GM12878 (cell line): ENCODE results near the gene PRM3. TPM values are rescaled to one million over a fixed set of nuclear protein-coding genes. Genes with fewer than 3 reads are reported as not detected.
A peak's percentile ranks its signal among the peaks of the same experiment; 100 is the strongest.

Experiments used
- ATAC-seq: fragments of 200-7000 bp; cut with Tn5 transposase; 3 replicates; pipeline ENCODE4 v1.9.1; 2020; ENCODE audit warnings: mild to moderate bottlenecking, moderate library complexity
- BruUV-seq: library from RNA; stranded (reverse); fragments of 400-500 nt; replicated peaks from 2 replicates; lab custom pipeline; 2021; lab: Mats Ljungman, UMichigan
- CTCF ChIA-PET: fragments of 300-600 bp; sonication (Branson Sonifier 250); formaldehyde crosslinking; extraction: SDS; loops from one replicate; lab custom pipeline; 2021; ENCODE audit warnings: inconsistent platforms; lab: Yijun Ruan, JAX
- POLR2A ChIA-PET: fragments of 350-600 bp; formaldehyde crosslinking; extraction: SDS; loops from one replicate; lab custom pipeline; 2021; ENCODE audit warnings: inconsistent platforms; lab: Charles Lee
- RAD21 ChIA-PET: fragments of 300-600 bp; sonication (Branson Sonifier 250); formaldehyde crosslinking; loops from one replicate; lab custom pipeline; 2023; ENCODE audit warnings: antibody characterized with exemption; ENCODE audit not compliant: unreplicated experiment; lab: Charles Lee
- SMC1A ChIA-PET: fragments of 300-600 bp; sonication (Branson Sonifier 250); formaldehyde crosslinking; loops from one replicate; lab custom pipeline; 2023; ENCODE audit not compliant: unreplicated experiment, uncharacterized antibody; lab: Charles Lee
- DNase-seq: peaks from one replicate; pipeline ENCODE4 v3.0.0-alpha.2; 2011; ENCODE audit warnings: low read depth, low spot score
- FAIRE-seq: peaks from 3 replicates; lab custom pipeline; 2011; peaks lifted over from hg19 to GRCh38; lab: Jason Lieb, UNC
- H2AFZ ChIP-seq: 2 replicates; pipeline ENCODE4 v1.6.0; 2011; ENCODE audit warnings: low read depth, low read length, control low read depth; ENCODE audit not compliant: control insufficient read depth
- H3K27ac ChIP-seq: 2 replicates; pipeline ENCODE4 v1.5.1; 2011; ENCODE audit warnings: control low read depth; ENCODE audit not compliant: control insufficient read depth, insufficient read depth
- H3K27me3 ChIP-seq, 2 experiments: replicated peaks in 1 of 2; 2 replicates each; pipeline versions ENCODE4 v1.6.0 to v1.6.1; 2011; ENCODE audit warnings: low read length in 1 of 2; ENCODE audit not compliant: control insufficient read depth in 2 of 2, insufficient read depth in 2 of 2
- H3K36me3 ChIP-seq, 2 experiments: 2 replicates each; pipeline ENCODE4 v1.5.1; 2011; ENCODE audit warnings: low read length in 1 of 2; ENCODE audit not compliant: control insufficient read depth in 2 of 2, insufficient read depth in 2 of 2
- H3K4me1 ChIP-seq: 2 replicates; pipeline ENCODE4 v1.6.1; 2011; ENCODE audit warnings: mild to moderate bottlenecking, low read length, moderate library complexity, mixed read lengths; ENCODE audit not compliant: control insufficient read depth, insufficient read depth
- H3K4me2 ChIP-seq: 2 replicates; pipeline ENCODE4 v1.6.0; 2011; ENCODE audit warnings: control low read depth; ENCODE audit not compliant: control insufficient read depth, insufficient read depth
- H3K4me3 ChIP-seq: fragments of 200-600 bp; sonication (generic); 2 replicates; pipeline ENCODE4 v1.5.1; 2016
- H3K79me2 ChIP-seq: 2 replicates; pipeline ENCODE4 v1.6.0; 2011; ENCODE audit warnings: low read length; ENCODE audit not compliant: control insufficient read depth, insufficient read depth
- H3K9ac ChIP-seq: 2 replicates; pipeline ENCODE4 v1.8.0; 2011; ENCODE audit warnings: low read length, control low read depth, mixed read lengths; ENCODE audit not compliant: control insufficient read depth, insufficient read depth
- H3K9me3 ChIP-seq: replicated peaks from 3 replicates; pipeline ENCODE4 v1.5.1; 2011; ENCODE audit warnings: mild to moderate bottlenecking, low read length; ENCODE audit not compliant: control insufficient read depth, insufficient read depth
- H4K20me1 ChIP-seq: 2 replicates; pipeline ENCODE4 v1.6.0; 2011; ENCODE audit not compliant: control insufficient read depth, insufficient read depth
- ATF3 ChIP-seq: IDR thresholded peaks from 2 replicates; pipeline ENCODE4 v1.6.1; 2011; ENCODE audit warnings: low read depth, mild to moderate bottlenecking, low read length, moderate library complexity, borderline replicate concordance; ENCODE audit errors: extremely low read depth
- ATF7 ChIP-seq: fragments of 450-650 bp; IDR thresholded peaks from 2 replicates; pipeline ENCODE4 v1.6.1; 2016; ENCODE audit warnings: low read depth, mild to moderate bottlenecking
- BACH1 ChIP-seq: fragments of 450-650 bp; IDR thresholded peaks from 2 replicates; pipeline ENCODE4 v1.6.1; 2017; ENCODE audit warnings: mild to moderate bottlenecking, borderline replicate concordance
- BMI1 ChIP-seq: fragments of 450-650 bp; IDR thresholded peaks from 2 replicates; pipeline ENCODE4 v1.6.1; 2016; ENCODE audit warnings: mild to moderate bottlenecking, moderate library complexity, borderline replicate concordance
- CBX3 ChIP-seq: fragments of 200-600 bp; sonication (generic); IDR thresholded peaks from 2 replicates; pipeline ENCODE4 v1.6.1; 2016; ENCODE audit warnings: low read depth, borderline replicate concordance
- CEBPB ChIP-seq, 2 experiments: fragments of 150-350 bp in 1 of 2; IDR thresholded peaks; 2 replicates each; pipeline ENCODE4 v1.6.1; 2012 to 2014; ENCODE audit warnings: low read depth in 2 of 2, low read length in 2 of 2, borderline replicate concordance in 1 of 2, inconsistent platforms in 1 of 2
- CHD4 ChIP-seq: fragments of 200-600 bp; sonication (generic); IDR thresholded peaks from 2 replicates; pipeline ENCODE4 v1.6.1; 2016; ENCODE audit warnings: mild to moderate bottlenecking
- EED ChIP-seq: sonication (generic); IDR thresholded peaks from 2 replicates; pipeline ENCODE4 v1.6.1; 2016; ENCODE audit warnings: antibody characterized with exemption, low read depth
- ESRRA ChIP-seq: IDR thresholded peaks from 2 replicates; pipeline ENCODE4 v1.6.1; 2012; ENCODE audit warnings: mild to moderate bottlenecking, low read length, improper control_type of control experiment
- IRF3 ChIP-seq: fragments of 450-650 bp; IDR thresholded peaks from 2 replicates; pipeline ENCODE4 v1.6.1; 2014; ENCODE audit warnings: mild to moderate bottlenecking
- JUND ChIP-seq: IDR thresholded peaks from 2 replicates; pipeline ENCODE4 v1.6.1; 2012; ENCODE audit warnings: low read depth, mild to moderate bottlenecking, low read length, improper control_type of control experiment, moderate library complexity
- MYC ChIP-seq: IDR thresholded peaks from 2 replicates; pipeline ENCODE4 v1.6.1; 2011; ENCODE audit warnings: mild to moderate bottlenecking, low read length, moderate library complexity, inconsistent platforms; ENCODE audit not compliant: insufficient read depth, insufficient replicate concordance, insufficient read length, severe bottlenecking
- NFYA ChIP-seq: IDR thresholded peaks from 2 replicates; pipeline ENCODE4 v1.6.1; 2011; ENCODE audit warnings: low read depth, mild to moderate bottlenecking, low read length, improper control_type of control experiment, borderline replicate concordance
- RAD51 ChIP-seq: fragments of 450-650 bp; IDR thresholded peaks from 2 replicates; pipeline ENCODE4 v1.6.1; 2016; ENCODE audit warnings: moderate library complexity, mild to moderate bottlenecking, inconsistent platforms
- SUZ12 ChIP-seq: fragments of 200-600 bp; sonication (generic); IDR thresholded peaks from one replicate; pipeline ENCODE4 v1.6.1; 2018; ENCODE audit warnings: antibody characterized with exemption, mild to moderate bottlenecking; ENCODE audit not compliant: unreplicated experiment
- WGBS: methylation state at CpG from one replicate; pipeline ENCODE4 v1.1.6; 2016; ENCODE audit warnings: low lambda C conversion rate; ENCODE audit not compliant: insufficient replicate concordance, insufficient coverage; ENCODE audit errors: missing lambda C conversion rate; 5-methylcytosine and 5-hydroxymethylcytosine counted together
- in situ Hi-C: fragments of 300-500 bp; cut with MboI; formaldehyde crosslinking; loops from 9 replicates; pipeline ENCODE4 v1.14.3; 2018; ENCODE audit warnings: mixed read lengths
- intact Hi-C: fragments of 100-400 bp; cut with micrococcal nuclease; formaldehyde crosslinking; loops from one replicate; pipeline ENCODE4 v1.14.2; 2022; ENCODE audit not compliant: unreplicated experiment
- polyA plus RNA-seq, 11 experiments: library from polyadenylated mRNA; depleted of rRNA in 4 of 11; unstranded in 6 of 11; stranded (reverse) in 5 of 11; fragments of >200 nt; fragmentation: Nextera tagmentation in 4 of 11; fragmentation: Illumina TruSeq in 1 of 11; extraction: Ambion mirVana in 4 of 11; extraction: Trizol in 1 of 11; gene quantifications; 1 replicate in 1 of 11; 2 replicates in 10 of 11; pipeline versions ENCODE4 v1.2.1 to v1.2.3, GENCODE V29; 2011 to 2016; ENCODE audit warnings: inconsistent platforms in 2 of 11, missing spikeins in 2 of 11, low read depth in 1 of 11
- total RNA-seq, 4 experiments: library from RNA; depleted of rRNA in 3 of 4; stranded (reverse); fragments of >200 nt in 3 of 4; fragmentation: Illumina TruSeq in 1 of 4; extraction: Trizol in 1 of 4; gene quantifications; 2 replicates each; pipeline versions ENCODE4 v1.2.1 to v1.2.3, GENCODE V29; 2013 to 2021
- TF ChIP-seq, protein P1 (sequence below): IDR thresholded peaks from 2 replicates; pipeline ENCODE4 v1.6.1; 2012; ENCODE audit warnings: low read length, inconsistent platforms

Gene PRM3
- total and polyA plus RNA-seq, 10 of the 15 experiments (the other 5 are each of a cell fraction or from before 2014, with no cell fraction given): not detected

DNA sequence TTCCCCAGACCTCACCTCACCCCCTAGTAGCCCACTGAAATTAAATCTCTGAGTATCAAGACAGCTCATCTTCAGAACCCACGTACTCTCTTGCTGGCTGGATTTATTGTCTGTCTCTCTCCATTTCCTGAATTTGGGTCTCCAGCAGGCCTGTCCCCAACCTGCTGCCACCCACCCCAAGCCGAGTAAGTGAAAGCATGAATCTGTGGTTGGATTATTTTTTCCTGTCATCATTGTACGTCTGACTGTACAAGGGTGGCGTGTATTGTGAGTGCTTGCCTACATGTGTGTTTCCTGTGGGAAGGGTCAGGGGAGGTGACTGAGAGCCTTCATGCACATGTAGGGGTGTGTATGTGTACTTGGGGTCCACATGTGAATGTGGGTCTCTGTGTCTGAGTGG, 9.7 kb downstream of the PRM3 start (continued):
- TF ChIP-seq BACH1 (no peak), CHD4 (no peak), EED (peak; percentile 23; the same call in 1 of the 2 replicates), ATF3 (no peak), ATF7 (peak; percentile 22; the same call in 1 of the 2 replicates), CBX3 (no peak)
- TF ChIP-seq, all 136 proteins: peak for 13

DNA sequence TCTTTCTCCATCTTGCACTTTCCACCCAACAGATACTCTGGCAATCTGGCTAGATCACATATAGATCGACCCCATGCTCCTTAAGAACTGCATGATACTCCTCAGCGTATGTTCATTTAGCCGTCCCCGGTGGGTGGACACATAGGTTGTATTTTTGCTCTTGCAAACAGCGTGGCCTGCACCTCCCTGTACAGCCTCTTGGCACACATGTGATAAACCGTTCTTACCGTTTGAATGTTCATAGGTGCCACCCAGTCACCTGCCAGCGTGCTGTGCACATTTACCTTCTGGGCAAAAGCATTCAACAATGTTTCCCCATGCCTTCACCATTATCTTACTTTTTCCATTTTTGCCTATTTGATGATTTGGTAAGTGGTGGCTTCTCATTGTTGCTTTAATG, 10.5 kb downstream of the PRM3 start:
- ATAC-seq (no peak), DNase-seq (no peak), FAIRE-seq (no peak)
- no peak overlapping the region for H3K27ac ChIP-seq
- H3K9ac ChIP-seq: no peak overlapping the region
- H4K20me1 ChIP-seq: no peaks in the 10 kb centered on the region
- no peaks in the 10 kb centered on the region for H3K79me2 ChIP-seq
- no peaks in the 10 kb centered on the region for H3K27me3 ChIP-seq
- H3K4me1 ChIP-seq: peaks cover 33% of the 10 kb centered on the region
- ChIA-PET POLR2A (interaction anchor here (0.9 to 1.3 kb wide), 3 partner anchors 34 to 49 kb away, joined by 3 to 6 read pairs (median 4); no protein-coding TSS in a partner anchor), CTCF (interaction anchor here (1.5 to 11.0 kb wide), 3 partner anchors 35 to 292 kb away, joined by 3 to 170 read pairs (median 5); no protein-coding TSS in a partner anchor), SMC1A (interaction anchor here (1.0 to 2.6 kb wide), 6 partner anchors 20 to 84 kb away, joined by 3 to 27 read pairs (median 4); no protein-coding TSS in a partner anchor), RAD21 (interaction anchor here (0.7 to 11.8 kb wide), 5 partner anchors 7 to 93 kb away, joined by 3 to 243 read pairs (median 4); partner anchors contain the start of gene SOCS1)
- H3K9me3 ChIP-seq: no peaks in the 10 kb centered on the region; the same call in 2 of the 3 replicates
- in situ Hi-C loops: no loop called here
- no TSS peak for BruUV-seq
- TF ChIP-seq CEBPB (IDR thresholded peaks at IDR 0.05; ENCODE audit: borderline replicate concordance in 1 of 2, low read depth in 2 of 2, low read length in 2 of 2) (no peak), RAD51 (no peak), EED (no peak), SUZ12 (no peak), IRF3 (no peak), BMI1 (no peak), MYC (no peak), ESRRA (no peak), NFYA (no peak), JUND (no peak)
- TF ChIP-seq, protein P1, sequence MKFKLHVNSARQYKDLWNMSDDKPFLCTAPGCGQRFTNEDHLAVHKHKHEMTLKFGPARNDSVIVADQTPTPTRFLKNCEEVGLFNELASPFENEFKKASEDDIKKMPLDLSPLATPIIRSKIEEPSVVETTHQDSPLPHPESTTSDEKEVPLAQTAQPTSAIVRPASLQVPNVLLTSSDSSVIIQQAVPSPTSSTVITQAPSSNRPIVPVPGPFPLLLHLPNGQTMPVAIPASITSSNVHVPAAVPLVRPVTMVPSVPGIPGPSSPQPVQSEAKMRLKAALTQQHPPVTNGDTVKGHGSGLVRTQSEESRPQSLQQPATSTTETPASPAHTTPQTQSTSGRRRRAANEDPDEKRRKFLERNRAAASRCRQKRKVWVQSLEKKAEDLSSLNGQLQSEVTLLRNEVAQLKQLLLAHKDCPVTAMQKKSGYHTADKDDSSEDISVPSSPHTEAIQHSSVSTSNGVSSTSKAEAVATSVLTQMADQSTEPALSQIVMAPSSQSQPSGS: no peak
- H3K4me3 ChIP-seq: no peak overlapping the region
- no peak overlapping the region for H2AFZ ChIP-seq
- H3K36me3 ChIP-seq: no peaks in the 10 kb centered on the region
- intact Hi-C loops: no loop called here
- WGBS: 72% methylated on average over 8 of the region's 8 CpGs
- no peak overlapping the region for H3K4me2 ChIP-seq
